H54 (cell line): ENCODE data around the gene LSAMP.

Experiments
- DNase-seq: peaks from one replicate; pipeline ENCODE4 v3.0.0; 2011; ENCODE audit warnings: low spot score, mixed read lengths; ENCODE audit not compliant: insufficient read length
- FAIRE-seq: peaks from 3 replicates; lab custom pipeline; 2011; peaks lifted over from hg19 to GRCh38; lab: Jason Lieb, UNC
- POLR2A ChIP-seq: IDR thresholded peaks from 2 replicates; pipeline ENCODE4 v1.6.1; 2011; ENCODE audit warnings: low read depth, mild to moderate bottlenecking, low read length

Gene LSAMP

DNA sequence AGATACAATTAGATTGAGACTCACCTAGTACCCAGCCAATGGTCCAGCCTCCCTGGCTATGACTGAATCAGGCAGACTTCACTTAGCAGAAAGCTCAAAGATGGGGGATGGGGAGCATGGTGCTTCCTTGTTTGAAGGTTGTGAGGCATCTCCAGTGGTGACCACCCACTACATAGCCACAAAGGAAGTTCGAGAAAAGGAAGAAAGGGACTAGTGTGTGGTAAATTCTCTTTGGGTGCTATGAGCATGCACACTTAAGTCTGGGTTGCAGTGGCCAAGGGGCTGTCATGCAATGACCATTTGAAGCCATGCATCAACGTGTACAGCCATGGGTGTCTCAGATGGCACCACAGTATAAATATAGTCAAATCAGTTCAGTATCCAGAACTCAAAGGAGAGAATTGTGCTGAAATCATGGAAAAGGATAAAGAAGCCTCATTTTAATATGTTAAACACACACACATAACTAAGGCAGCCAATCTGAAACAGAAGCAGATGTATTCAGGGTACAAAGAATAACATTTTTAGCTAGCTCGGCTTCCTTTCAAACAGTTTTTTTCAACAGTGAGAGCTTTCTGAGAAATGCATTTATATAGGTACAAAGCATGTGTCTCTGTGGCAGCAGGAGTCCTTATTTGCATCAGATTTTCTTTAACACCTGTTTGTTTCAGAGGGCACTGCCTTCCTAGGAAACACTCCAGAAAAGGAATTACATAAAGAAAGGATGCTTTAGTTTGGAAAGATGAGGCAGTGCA, 546.5 kb downstream of the LSAMP start:
- DNase-seq (no peak), FAIRE-seq (no peak)
- no peak for TF ChIP-seq POLR2A

- no peak for FAIRE-seq
Measured at GRCh38 chr3:115891006-115891636, 554.2 kb downstream of the LSAMP start.

GRCh38 chr3:115890579-115890978, 554.7 kb downstream of the LSAMP start:
- no peak for FAIRE-seq
- no peak for DNase-seq
- TF ChIP-seq POLR2A: no peak

More at GRCh38 chr3:115891006-115891636, 554.2 kb downstream of the LSAMP start:
- DNase-seq: no peak
- no peak for TF ChIP-seq POLR2A

DNA sequence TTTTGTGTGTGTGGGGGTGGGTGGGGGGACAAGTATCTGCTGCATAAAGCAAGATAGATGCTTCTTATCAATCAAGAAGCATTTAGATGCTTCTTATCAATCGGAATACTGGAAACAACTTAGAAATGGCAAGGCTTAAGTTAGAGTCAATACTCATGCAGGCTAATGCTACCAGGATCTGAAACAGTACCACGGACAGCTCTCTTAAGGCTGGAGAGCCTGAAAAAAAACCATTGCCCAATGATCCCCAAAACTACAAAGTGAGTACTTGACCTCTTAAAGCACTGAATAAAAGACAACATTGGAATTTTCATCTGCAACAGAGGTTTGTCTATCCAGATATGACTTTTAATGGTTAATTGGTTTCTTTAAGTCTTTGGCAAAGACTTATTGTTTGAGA, 559.7 kb downstream of the LSAMP start:
- TF ChIP-seq POLR2A: no peak
- DNase-seq (no peak), FAIRE-seq (no peak)

- TF ChIP-seq POLR2A: no peak
- DNase-seq (no peak), FAIRE-seq (no peak)
Measured at GRCh38 chr3:115877615-115877899, 567.7 kb downstream of the LSAMP start.

- DNase-seq (no peak), FAIRE-seq (no peak)
- TF ChIP-seq POLR2A: no peak
Measured at GRCh38 chr3:115876876-115877614, 568.2 kb downstream of the LSAMP start.

DNA sequence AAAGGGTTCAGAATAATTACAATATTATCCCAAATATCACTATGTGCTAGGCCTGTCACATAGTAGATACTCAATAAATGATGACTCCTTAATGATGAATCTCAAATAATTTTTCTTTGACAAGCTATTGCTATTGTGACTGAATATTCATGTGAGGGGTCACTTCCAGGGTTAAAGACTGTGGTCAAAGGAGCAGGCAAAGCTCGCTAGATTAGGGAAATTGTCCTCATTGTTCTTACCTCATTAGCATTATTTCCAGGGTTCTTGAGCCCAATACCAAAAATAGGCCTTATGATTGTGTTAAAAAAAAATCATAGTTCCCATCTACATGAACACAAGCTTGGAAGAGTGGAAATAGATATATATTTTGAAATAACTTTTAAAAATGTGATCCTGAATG, 569.8 kb downstream of the LSAMP start:
- TF ChIP-seq POLR2A: no peak
- DNase-seq: no peak
- FAIRE-seq: no peak

GRCh38 chr3:115871735-115872134, 573.6 kb downstream of the LSAMP start:
- FAIRE-seq (no peak), DNase-seq (no peak)
- TF ChIP-seq POLR2A: no peak

DNA sequence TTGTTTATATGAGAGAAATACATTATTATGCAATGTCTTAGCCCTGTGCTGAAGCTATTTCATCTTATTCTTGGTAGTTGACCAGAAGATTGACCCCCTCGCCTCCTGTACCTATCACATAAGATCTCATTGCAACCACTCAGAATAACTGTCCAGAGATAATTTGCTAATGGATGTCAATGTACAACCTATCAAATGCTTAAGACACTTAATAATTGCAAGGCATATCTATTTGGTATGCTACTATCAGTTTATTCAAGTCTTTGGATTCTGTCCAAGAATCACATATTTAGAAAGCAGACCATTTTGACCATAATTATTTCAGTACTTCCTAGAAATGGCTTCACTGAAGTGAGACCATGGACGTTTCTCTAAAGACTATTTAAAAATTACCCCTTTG, 580.4 kb downstream of the LSAMP start:
- FAIRE-seq (no peak), DNase-seq (no peak)
- TF ChIP-seq POLR2A: no peak

DNA sequence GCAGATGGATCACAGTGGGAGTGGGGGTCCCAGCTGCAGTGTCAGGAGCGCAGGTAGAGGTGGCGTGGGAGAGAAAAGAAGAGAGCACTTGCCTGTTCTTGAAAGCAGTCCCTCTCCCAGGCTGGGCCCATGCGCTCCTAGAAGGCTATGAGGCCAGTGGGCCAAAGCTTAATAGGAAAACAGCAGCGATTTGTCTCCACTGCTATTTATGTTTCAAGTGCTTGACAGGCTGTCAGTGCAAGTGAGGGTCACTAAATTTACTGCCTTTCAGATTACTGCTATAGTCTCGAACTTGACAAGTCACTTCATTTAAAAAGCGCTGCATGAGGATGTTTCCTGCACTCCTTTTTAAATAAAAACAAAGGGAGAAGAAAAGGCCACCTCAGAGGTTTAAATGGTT, 582.4 kb downstream of the LSAMP start:
- no peak for TF ChIP-seq POLR2A
- DNase-seq: no peak
- FAIRE-seq: no peak

- no peak for FAIRE-seq
- DNase-seq: no peak
- TF ChIP-seq POLR2A: no peak
Measured at GRCh38 chr3:115862099-115862498, 583.2 kb downstream of the LSAMP start.

- FAIRE-seq (no peak), DNase-seq (no peak)
- TF ChIP-seq POLR2A: no peak
Measured at GRCh38 chr3:115861166-115861733, 584.0 kb downstream of the LSAMP start.

GRCh38 chr3:115860766-115861165, 584.5 kb downstream of the LSAMP start:
- no peak for DNase-seq
- no peak for FAIRE-seq
- TF ChIP-seq POLR2A: no peak
